AG09309 (cell line): ENCODE measurements around the gene BAG5.

Experiments
- DNase-seq: peaks from one replicate; pipeline ENCODE4 v3.0.0-alpha.2; 2010; ENCODE audit warnings: low read depth
- H3K4me3 ChIP-seq: 2 replicates; pipeline ENCODE4 v1.5.1; 2011; ENCODE audit warnings: mild to moderate bottlenecking, low read depth, low read length, moderate library complexity; ENCODE audit not compliant: control insufficient read depth
- CTCF ChIP-seq: IDR thresholded peaks from 2 replicates; pipeline ENCODE4 v1.5.1; 2011; ENCODE audit warnings: mild to moderate bottlenecking, low read depth, low read length, inconsistent platforms; ENCODE audit not compliant: insufficient read depth, control insufficient read depth; ENCODE audit errors: missing control alignments

The BAG5 gene

GRCh38 chr14:103519043-103519836 lies 43.2 kb downstream of the BAG5 start:
- no peak for DNase-seq
- no peak overlapping the region for H3K4me3 ChIP-seq
- no peak for TF ChIP-seq CTCF

- TF ChIP-seq CTCF: peak; percentile 95
- H3K4me3 ChIP-seq: no peak overlapping the region
- no peak for DNase-seq
These were observed 43.9 kb downstream of the BAG5 start for GRCh38 chr14:103518422-103519042.

GRCh38 chr14:103517721-103518421 lies 44.6 kb downstream of the BAG5 start:
- no peak for DNase-seq
- no peak overlapping the region for H3K4me3 ChIP-seq
- TF ChIP-seq CTCF: no peak

GRCh38 chr14:103517174-103517566 lies 45.3 kb downstream of the BAG5 start:
- H3K4me3 ChIP-seq: no peak overlapping the region
- DNase-seq: no peak
- TF ChIP-seq CTCF: no peak

- no peak overlapping the region for H3K4me3 ChIP-seq
- DNase-seq: no peak
- no peak for TF ChIP-seq CTCF
These were observed 45.9 kb downstream of the BAG5 start for GRCh38 chr14:103516426-103517173.
